GM21360 (cell line): ENCODE measurements around the gene VWDE.

Experiments used
- ATAC-seq: cut with Tn5 transposase; IDR thresholded peaks from one replicate; pipeline ENCODE4 v1.9.1; 2021; ENCODE audit warnings: mild to moderate bottlenecking, moderate library complexity; ENCODE audit not compliant: unreplicated experiment

VWDE gene

DNA sequence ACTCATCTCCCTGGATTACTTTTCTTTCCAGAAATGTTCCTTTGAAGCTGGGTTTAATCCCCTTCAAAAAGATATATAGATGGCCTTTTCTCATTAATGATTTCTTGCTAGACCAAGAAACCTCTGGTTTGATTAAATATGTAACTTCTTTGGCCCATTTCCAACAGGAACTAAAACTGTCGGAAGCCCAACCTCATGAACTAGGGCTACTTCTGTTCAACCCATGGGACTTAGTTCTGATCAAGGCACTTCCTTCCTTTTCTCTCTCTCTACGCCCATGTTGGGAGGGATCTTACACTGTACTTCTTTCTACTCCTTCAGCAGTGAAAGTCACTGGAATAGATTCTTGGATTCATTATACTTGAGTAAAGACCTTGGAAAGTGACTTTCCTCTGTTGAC is 109.0 kb downstream of the VWDE start:
- no peak for ATAC-seq

- ATAC-seq: peak; percentile 64
These were observed 111.8 kb downstream of the VWDE start for GRCh38 chr7:12291870-12292269.

DNA sequence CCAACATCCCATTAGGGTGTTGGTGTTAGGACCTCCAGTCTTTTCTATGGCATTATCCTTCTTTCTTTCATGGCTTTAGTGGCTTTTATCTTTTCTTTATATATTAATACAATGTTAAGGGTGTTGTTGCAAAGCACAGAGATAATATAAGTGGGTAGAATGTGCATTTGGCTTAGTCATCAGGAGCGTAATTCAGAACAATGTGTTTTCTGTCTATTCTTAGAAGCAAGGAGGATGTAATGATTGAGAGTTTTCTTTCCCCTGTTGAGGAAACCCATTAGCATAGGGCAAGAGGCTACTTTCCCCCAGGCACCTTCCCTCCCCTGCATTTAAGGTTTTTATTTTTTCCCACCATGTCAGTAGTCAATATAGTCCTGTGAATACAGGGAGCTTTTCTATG is 112.9 kb downstream of the VWDE start:
- no peak for ATAC-seq

DNA sequence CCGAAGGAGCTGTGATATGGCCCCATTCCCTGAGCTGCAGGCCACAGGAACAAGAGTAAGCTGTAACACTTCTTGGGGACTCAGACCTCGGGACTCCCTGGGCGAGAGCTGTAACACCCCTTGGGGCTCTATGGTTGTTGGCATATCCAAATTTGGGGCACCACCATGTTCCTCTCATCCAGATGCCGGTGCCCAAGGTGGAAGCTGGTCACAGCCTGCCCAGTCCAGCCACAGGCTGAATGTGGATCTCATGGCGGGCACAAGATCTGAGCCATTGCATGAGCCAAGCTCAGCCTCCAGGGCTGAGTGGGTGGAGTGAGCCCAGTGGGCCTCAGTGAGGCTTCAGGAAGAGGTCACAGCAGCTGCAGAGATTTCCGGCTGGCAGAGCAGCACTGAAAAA is 113.7 kb downstream of the VWDE start:
- no peak for ATAC-seq

DNA sequence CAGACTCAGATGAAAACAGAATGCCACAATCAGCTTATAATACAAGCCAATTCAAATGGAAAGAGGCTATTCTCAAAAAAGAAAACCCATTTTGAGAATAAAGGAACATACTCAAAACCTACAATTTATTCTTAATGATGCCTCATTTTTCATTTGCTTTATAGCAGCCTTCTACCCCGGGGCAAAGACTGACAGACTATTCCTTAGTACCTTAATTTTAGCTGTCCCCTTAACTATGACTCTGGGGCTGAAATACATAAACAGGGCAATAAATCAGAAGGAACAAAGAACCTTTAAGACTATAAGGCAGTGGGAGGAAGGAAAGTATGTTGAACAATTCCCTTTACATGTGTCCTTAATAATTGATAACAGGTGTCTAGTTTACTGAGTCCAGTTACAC is 115.8 kb downstream of the VWDE start:
- ATAC-seq: no peak

DNA sequence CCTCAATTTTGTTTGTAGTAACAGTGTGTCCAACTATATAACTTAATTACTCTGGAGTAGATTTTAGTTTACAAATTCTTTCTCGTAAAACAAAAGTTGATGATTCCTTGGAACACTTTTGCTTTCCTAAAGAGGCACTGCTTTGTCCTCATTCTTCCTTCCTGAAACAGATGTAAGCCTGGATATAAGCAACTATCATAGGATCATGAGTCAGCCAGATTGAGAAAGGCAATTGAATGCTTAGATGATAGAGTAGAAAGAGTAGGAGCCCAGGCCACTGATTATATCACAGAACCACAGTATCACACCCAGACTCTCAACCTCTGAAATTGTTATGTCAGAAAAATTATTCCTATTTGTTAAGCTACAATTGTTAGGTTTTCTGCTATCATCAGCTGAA is 122.6 kb downstream of the VWDE start:
- no peak for ATAC-seq
